NCI-H2107 treated with DMSO at 0.1 percent for 48 hours (cell line): ENCODE data around the gene NFIX.
A peak's percentile ranks its signal among the peaks of the same experiment; 100 is the strongest.
"Not testable (repeated sequence)": the region's sequence is repeated elsewhere in the genome, so short reads cannot be mapped to it uniquely, and the experiment has no call there.

Experiments
- DNase-seq: peaks from one replicate; lab custom pipeline; 2025; ENCODE audit not compliant: unreplicated experiment; lab: John Stamatoyannopoulos, UW

NFIX gene

DNA sequence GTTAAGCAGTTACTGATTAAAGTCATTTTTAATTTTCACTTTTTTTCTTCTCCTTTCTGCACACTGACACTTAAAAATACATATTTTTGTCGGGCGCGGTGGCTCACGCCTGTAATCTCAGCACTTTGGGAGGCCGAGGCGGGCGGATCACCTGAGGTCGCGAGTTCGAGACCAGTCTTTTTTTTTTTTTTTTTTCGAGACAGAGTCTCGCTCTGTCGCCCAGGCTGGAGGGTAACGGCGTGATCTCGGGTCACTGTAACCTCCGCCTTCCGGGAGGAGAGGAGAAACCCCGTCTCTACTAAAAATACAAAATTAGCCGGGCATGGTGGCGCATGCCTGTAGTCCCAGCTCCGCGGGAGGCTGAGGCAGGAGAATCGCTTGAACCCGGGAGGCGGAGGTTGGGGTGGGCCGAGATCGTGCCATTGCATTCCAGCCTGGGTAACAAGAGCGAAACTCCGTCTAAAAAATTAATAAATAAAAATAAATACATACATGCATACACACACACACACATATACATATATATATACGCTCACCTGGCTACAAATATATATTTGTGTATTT lies 37.8 kb upstream of the NFIX start:
- DNase-seq, result not testable (repeated sequence)

DNA sequence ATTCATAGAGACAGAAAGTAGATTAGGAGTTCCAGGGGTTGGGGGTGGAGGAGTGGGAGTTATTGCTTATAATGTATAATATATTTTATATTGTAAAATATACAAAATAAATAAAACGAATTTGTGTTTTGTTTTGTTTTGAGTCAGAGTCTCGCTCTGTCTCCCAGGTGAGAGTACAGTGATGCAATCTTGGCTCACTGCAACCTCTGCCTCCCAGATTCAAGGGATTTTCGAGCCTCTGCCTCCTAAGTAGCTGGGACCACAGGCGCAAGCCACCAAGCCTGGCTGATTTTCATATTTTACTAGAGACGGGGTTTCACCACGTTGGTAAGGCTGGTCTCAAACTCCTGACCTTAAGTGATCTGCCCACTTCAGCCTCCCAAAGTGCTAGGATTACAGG lies 35.8 kb upstream of the NFIX start:
- DNase-seq, result no peak

DNA sequence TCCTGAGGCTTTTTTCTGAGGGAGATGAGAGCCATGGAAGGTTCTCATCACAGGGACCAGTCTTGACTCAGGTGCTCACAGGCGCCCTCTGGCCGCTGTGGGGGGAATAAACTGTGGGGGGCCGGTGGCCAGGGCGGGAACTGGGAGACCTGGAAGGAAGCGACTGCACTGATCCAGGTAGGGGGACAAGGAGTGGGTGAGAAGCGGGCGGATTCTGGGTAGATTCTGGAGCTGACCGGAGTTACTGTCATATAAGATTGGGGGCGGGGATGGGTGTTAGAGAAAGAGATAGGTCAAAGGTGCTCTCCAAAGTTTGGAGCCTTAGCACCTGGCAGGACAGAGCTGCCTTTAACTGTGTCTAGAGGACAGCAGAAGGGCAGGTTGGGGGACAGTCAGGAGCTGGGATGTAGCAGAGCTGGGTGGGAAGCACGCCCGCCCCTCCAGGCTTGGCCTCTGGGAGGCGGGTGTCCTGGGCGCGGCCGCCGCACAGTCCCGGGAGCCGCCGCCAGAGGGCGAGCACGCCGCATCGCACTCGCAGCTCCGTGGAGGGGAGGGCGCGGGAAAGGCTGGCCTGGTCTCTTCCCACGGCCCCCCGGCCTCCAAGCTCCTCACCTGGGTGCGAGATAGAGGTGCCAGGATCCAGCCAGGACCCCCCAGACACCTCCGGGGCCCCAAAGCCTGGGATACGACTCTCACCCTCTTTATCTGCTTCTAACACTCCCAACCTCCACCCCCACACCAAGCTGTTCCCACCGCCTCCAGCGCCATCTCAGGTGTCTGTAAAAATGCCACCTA lies 30.1 kb upstream of the NFIX start:
- DNase-seq, result peak; percentile 68

DNA sequence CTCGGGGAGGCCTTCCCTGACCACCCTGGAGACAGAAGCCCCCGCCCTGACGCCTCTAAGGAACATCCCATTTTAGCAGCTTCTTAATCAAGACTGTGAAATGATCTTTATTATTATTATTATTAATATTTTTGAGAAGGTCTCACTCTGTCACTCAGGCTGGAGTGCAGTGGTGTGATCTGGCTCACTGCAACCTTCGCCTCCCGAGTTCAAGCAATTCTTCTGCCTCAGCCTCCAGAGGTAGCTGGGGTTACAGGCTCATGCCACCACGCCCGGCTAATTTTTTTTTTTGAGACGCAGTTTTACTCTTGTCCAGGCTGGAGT lies 29.5 kb upstream of the NFIX start:
- no peak for DNase-seq

DNA sequence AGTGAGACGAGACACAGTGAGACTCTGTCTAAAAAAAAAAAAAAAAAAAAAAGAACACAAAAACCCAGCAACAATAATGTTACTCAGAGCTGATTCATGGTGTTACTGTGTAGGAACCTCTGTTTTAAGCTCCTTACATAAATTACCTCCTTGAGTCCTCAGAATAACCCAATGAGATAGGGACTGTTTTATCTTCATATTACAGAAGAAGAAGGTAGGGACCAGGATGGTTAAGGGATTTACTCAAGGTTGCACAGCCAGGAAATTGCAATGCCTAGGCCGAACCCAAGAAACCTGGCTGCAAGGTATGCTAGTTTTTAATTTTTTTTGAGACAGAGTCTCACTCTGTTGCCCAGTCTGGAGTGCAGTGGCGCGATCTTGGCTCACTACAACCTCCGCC lies 27.4 kb upstream of the NFIX start:
- no peak for DNase-seq

DNA sequence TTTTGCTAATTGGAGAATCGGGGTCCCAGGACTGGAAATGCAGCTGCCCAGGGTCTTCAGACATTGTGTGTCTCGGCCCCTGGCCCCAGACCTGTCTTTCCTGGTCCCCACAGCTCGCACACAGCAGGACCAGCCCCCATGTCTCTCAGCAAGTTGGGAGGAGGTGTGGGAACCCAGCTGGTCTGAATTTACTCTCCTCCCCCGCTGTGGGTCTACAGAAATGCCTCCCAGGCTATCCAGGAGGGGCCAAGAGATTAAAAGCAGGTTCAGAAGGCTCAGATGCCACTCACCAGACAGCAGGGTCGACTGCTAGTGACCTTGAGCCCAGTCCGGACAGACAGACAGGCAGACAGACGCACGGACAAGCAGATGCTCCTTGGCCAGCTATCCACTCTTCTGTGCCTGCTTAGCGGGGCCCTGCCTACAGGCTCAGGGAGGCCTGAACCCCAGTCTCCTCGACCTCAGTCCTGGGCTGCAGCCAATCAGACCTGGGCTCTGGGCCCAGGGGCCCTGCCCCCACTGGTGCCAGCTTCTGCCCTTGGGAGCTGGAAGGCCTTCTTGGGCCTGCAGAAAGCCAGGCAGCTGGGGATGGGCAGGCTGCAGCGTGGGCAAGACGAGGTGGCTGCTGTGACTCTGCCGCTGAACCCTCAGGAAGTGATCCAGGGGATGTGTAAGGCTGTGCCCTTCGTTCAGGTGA lies 25.8 kb upstream of the NFIX start, which contains the start of gene DAND5:
DAND5 (plus strand) TSS at position 285 of the 697 bp plus-strand sequence; CDS start at position 370, 85 bp downstream.
- no peak for DNase-seq

DNA sequence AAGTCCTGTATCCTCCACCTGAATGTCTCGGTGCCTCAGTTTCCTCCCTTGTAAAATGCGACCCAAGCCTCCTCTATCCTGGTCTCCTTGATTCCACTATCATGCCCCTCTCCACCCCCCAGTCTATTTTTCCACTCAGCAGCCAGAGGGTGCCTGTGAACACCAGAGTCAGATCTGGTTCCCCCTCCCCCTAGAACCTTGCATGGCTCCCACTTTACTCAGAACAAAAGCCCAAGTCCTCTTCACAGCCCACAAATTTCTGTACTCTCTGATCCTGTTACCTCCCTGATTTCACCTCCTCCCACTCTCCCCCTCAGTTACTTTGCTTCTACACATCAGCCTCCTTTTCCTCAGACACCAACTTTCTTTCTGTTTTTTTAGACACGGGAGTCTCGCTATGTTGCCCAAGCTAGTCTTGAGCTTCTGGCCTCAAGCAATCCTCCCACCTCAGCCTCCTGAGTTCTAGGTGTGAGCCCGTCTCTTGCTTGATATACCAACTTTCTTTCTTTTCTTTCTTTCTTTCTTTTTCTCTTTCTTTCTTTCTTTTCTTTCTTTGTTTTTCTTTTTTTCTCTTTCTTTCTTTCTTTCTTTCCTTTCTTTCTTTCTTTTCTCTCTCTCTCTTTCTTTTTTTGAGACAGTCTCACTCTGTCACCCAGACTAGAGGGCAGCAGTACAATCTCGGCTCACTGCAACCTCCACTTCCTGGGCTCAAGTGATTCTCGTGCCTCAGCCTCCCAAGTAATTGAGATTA lies 25.0 kb upstream of the NFIX start:
- no peak for DNase-seq

DNA sequence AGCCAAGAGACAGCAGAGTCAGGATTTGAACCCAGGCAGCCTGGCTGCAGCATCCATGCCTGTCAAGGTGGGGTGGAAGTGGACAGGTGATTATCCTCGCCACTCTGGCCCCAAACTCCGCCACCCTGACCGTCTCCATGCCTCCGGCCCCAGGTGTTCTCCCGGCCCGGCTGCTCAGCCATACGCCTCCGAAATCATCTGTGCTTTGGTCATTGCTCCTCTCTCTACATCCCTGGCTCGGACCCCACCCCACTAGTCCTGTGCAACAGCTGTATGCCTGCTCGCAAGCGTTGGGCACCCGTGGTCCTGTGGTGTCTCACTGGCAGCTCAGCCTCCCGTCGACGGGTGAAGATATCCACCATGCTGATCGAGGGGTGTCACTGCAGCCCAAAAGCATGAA lies 22.0 kb upstream of the NFIX start:
- DNase-seq, result no peak

DNA sequence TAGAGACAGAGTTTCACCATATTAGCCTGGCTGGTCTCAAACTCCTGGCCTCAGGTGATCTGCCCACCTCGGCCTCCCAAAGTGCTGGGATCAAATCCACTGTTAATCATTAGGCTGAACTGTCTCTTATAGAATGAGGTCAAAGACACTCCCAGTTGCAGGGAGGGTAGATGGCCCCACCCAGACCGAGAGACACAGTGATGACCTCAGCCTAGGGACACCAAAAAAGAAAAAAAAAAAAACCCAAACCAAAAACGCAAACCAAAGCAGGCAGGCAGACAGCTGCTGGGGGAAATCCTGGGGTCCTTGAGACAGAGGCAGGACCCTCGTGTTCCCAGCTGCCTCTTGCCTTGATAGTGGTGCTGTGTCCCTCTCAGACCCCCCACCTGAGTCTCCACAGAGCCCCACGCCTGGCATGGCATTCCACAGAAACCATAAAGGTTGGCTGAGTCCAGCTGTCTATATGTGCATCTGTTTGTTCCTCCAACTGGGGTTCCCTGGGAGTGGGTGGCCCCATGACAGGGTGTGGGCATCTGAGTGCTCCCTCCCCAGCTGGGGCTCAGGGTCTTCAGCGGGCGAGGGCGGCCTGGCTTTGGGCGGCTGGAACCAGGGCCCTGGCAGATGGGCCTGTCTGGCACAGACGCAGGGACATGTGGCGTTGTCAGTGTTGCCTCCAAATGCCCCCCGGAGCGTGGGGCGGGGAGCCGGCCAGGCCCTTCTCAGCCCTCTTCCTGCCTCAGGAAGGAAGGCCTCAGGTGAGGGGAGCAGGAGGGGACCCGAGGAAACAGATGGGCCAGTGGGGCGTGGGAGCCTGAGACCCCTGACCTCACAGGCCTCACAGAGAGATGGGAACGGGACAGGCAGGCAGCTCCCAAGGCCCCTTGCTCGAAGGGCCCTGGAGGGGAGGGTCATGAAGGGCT lies 20.7 kb upstream of the NFIX start:
- no peak for DNase-seq

DNA sequence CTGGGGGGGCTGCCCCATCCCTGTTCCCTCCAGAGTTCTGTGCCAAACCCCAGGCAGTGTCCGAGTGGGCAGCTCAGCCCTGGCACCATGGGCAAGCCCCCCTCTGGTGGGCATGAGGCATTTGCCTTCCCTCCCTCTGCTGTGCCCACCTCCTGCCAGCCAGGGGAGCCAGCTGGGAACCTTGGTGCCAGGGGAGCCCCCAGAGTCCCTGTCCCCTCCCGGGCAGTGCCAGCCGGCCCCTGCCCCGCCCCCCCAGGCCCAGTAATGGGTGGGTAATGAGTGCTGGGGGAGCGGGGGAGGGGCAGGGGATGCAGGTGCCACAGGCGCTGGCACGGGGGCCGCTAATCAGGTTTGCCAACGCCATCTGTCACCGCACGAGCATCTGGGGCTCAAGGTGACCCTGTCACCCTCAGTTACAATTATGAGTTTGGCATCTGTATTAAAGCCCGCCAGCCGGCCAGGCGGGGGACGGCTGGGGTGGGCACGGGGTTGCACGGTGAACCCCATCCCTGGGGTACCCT lies 20.0 kb upstream of the NFIX start:
- DNase-seq, result no peak

DNA sequence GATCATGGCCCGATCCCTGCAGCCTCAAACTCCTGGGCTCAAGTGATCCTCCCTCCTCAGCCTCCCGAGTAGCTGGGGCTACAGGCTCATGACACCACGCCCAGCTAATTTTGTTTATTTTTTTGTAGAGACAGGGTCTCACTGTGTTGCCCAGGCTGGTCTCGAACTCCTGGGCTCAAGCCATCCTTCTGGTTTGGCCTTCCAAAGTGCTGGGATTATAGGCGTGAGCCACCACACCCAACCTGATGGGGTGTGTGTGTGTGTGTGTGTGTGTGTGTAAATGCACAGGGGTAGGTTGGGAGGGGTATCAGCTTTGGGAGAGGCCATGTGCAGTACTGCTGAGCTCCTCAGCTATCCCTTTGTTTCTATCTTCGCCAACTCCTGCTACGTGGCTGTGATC lies 19.2 kb upstream of the NFIX start:
- DNase-seq, result not testable (repeated sequence)

DNA sequence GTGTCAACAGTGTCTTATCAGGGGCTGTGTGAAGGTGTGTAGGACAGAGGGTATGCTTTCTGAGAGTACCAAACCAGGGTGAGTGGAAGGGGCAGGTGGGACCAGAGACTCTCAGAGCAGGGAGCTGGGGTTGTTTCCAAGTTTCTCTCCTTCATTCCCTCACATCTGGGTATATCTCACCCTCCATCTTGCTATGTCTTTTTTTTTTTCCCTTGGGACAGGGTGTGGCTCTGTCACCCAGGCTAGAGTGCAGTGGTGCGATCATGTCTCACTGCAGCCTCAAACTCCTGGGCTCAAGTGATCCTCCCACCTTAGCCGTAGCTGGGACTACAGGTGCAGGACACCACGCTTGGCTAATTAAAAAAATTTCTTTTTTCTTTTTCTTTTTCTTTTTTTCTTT lies 15.3 kb upstream of the NFIX start:
- no peak for DNase-seq

DNA sequence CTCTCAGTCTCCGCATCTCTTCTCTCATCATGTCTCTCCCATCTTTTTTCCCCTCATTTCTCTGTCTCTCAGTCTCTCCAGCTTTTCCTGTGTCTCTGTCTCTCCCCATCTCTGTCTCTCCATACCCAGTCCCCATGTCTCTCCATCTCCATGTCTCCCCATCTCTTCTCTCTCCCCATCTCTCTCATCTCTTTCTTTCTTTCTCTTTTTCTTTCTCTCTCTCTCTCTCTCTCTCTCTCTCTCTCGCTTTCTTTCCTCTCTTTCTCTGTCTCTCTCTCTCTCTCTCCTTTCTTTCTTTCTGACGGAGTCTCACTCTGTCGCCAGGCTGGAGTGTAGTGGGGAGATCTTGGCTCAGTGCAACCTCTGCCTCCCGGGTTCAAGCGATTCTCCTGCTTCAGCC lies 12.6 kb upstream of the NFIX start:
- DNase-seq, result no peak

DNA sequence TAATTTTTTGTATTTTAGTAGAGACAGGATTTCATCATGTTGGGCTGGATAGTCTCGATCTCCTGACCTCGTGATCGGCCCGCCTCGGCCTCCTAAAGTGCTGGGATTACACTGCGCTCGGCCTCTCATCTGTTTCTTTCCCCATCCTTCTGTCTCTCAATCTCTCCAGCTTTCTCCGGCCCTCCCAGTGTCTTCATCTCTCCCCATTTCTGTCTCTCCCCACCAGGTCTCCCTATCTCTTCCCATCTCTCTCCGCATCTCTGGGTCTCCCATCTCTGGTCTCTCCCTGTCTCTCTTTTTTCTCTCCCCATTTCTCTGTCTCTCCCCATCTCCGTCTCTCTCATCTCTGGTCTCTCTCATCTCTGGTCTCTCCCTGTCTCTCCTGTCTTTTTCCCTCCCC lies 12.2 kb upstream of the NFIX start:
- DNase-seq, result no peak

DNA sequence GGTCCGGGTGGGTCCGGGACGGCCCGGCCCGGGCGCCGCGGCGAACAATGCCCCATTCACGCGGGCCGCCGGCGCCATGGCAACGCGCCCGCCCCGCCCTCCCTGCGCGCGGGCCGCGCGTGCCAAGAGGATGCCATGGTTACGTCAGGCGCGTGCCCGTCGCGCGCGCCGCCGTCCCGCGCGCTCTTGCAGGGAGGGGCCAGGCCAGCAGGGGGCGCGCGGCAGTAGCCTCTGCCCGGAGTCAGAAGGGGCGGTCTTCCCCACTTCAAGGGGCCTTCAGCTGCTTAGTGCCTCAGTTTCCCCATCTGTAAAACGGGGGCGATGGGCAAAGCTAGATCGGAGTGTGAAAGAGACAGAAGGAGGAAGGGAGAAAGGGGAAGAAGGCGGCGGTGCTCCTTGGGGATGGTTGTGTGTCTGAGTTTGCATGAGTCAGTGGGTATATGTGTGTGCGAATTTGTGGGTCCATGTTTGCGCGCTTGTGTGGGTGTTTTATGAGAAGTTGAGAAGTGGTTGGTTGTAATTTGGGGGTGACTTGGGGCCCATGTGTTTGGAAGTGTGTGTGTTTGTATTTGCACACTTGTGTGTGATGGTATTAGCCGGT lies 11.6 kb upstream of the NFIX start:
- no peak for DNase-seq

DNA sequence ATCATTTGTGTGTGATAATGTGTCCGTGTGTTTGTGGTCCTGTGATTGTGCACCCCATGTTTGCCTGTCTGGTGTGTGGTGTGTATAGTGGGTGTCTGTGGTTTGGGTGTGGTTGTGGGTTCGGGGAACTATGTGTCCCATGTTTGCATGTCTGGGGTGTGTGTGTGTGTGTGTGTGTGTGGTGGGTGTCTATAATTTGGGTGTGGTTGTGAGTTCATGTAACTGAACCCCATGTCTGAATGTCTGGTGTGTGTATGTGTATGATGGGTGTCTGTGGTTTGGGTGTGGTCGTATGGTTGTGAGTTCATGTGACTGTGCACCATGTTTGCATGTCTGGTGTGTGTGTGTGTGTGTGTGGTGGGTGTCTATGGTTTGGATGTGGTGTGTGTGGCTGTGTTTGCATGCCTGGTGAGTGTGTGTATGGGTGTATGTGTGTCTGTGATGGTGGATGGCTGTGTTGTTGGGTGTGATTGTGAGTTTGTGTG lies 11.1 kb upstream of the NFIX start:
- DNase-seq, result no peak

DNA sequence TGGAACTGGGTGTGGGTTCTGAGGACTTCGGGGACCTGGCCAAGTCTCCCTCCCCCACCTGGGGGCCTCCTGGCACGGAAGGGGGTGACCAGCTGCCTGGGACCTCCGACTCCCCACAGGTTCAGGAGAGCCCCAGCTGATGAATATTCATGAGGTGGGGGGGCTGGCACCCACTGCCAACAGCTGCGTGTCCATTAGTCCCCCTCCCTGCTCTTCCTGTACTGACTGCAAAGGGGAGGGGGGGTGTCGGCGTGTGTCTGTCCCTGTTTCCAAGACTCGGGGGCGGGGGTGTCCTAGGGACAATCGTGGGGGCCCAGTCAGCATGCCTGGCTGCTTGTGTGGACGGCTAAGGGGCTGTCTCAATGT lies 10.6 kb upstream of the NFIX start:
- no peak for DNase-seq

DNA sequence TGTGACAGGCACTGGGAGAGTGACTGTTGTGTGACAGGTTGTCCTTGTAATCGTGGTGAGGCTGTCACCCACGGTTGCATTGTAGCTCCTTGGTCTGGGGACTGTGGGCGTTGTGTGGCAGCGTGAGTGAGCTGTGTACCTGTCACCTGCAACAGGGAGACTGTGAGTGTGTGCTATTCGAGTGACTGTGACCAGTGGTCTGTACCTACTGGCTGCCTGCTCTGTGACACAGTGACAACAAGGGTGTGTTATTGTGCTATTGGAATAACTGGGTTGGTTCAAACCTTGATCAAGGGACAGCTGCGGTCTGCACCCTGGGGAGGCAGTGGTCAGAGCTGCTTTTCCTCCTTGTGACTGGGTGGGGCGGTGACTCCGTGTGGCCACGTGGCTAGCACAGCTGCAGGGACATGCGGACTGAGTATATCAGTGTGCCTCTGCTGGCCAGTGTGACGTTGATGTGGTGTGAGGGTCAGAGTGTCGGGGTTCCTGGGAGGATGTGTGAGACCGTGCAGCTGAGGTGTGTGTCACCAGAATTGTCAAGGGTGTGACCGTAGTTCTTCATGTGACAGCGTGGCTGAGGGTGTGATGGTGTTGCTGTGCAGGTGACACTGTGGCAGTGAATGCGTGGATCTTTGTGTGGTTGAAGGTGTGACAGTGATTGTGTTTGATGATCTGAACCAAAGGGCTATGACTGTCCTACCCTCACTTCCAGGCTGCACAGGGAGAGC lies 10.1 kb upstream of the NFIX start:
- DNase-seq, result peak; percentile 36

DNA sequence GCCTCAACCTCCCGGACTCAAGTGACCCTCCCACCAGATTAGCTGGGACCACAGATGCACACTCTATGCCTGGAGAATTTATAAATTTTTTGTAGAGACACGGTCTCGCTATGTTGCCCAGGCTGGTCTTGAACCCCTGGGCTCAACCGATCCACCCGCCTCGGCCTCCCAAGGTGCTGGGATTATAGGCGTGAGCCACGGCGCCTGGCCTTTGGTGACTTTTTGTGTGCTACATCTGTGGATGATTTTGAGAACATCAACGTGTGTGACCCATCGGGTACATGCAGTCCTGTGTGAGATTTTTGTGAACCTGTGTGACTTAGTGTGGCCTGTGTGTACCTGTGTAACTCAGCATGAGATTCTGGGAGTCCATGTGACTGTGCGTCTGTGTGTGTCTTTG lies 8.5 kb upstream of the NFIX start:
- no peak for DNase-seq
